C4-2B (cell line): ENCODE measurements around the gene SBNO2.

Experiments used
- H3K27ac ChIP-seq: fragments of 450-650 bp; 2 replicates; pipeline ENCODE4 v1.5.1; 2017
- ZFX ChIP-seq: fragments of 450-650 bp; IDR thresholded peaks from 2 replicates; pipeline ENCODE4 v1.6.1; 2017
- TF ChIP-seq, protein P1 (sequence below): fragments of 450-650 bp; conservative IDR thresholded peaks from 2 replicates; pipeline ENCODE4 v1.5.1; 2017; ENCODE audit warnings: mild to moderate bottlenecking

The SBNO2 gene

DNA sequence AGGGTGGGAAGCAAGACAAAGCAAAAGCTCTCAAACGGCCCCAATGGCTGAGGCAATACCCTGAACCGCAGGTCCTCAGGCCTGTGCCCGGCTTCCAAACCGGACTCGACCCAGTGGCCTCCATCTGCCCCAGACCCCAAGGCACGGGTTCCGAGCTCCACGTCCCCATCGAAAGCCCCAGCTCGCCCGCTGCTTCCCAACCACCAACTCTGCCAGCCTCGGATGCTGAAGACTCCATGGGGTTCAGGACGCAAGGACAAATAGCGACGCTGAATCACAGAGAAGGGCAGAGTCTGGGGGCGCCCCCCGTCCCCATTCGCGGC, 79.5 kb downstream of the SBNO2 start:
- H3K27ac ChIP-seq: peak overlapping the region; percentile 85
- TF ChIP-seq ZFX: no peak
- TF ChIP-seq, protein P1, sequence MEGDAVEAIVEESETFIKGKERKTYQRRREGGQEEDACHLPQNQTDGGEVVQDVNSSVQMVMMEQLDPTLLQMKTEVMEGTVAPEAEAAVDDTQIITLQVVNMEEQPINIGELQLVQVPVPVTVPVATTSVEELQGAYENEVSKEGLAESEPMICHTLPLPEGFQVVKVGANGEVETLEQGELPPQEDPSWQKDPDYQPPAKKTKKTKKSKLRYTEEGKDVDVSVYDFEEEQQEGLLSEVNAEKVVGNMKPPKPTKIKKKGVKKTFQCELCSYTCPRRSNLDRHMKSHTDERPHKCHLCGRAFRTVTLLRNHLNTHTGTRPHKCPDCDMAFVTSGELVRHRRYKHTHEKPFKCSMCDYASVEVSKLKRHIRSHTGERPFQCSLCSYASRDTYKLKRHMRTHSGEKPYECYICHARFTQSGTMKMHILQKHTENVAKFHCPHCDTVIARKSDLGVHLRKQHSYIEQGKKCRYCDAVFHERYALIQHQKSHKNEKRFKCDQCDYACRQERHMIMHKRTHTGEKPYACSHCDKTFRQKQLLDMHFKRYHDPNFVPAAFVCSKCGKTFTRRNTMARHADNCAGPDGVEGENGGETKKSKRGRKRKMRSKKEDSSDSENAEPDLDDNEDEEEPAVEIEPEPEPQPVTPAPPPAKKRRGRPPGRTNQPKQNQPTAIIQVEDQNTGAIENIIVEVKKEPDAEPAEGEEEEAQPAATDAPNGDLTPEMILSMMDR: no peak

DNA sequence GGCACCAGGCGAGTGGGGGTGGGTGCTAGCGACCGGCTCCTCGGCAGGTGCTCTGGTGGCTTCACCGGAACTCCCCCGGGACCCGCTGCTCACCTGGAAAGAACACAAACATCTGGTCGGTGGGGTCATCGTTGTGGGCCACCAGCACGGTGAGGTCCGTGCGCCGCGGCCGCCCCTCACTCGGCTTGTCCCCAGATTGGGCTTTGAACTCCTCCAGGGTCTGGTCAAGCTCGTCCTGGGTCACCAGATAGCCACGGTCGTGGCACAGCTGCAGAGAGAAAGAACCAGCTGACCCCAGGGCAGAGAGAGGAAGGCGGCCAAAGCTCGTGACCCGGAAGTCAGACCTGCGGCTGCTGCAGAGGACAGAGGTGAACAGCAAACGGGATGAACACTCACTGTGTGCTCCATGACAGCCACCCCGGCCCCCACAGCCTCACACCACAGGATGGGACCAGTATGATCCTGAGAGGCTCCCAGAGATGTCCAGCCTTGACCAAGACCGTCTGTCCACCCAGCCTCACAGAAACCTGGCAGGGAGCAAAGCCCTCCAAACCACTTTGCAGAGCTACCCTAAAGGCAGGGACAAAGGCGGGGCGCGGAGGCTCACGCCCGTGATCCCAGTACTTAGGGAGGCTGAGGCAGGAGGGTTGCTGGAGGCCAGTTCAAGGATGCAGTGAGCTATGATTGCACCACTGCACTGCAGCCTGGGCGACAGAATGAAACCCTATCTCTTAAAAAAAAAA, 80.1 kb downstream of the SBNO2 start:
- H3K27ac ChIP-seq: peak overlapping the region; percentile 85
- TF ChIP-seq ZFX: no peak
- TF ChIP-seq, protein P1: no peak

DNA sequence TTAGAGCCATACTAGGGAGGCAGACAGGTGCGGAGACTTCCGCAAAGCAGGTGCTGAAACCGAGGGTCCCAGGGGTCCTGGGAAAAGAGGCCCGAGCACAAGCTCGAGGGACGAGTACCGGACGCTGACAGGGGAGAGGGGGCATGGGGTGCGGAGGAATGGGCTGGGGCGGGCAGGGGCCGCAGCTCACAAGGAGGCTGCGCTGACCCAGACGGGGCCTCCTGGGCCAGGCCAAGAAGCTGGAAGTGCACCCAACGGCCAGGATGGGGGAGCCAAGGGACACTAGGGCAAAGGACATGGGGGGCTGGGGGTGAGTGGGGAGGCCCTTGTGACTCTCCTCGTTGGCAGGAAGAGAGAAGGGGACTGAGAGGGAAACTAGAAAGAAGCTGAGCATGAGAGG, 80.7 kb downstream of the SBNO2 start:
- TF ChIP-seq, protein P1: no peak
- no peak for TF ChIP-seq ZFX

DNA sequence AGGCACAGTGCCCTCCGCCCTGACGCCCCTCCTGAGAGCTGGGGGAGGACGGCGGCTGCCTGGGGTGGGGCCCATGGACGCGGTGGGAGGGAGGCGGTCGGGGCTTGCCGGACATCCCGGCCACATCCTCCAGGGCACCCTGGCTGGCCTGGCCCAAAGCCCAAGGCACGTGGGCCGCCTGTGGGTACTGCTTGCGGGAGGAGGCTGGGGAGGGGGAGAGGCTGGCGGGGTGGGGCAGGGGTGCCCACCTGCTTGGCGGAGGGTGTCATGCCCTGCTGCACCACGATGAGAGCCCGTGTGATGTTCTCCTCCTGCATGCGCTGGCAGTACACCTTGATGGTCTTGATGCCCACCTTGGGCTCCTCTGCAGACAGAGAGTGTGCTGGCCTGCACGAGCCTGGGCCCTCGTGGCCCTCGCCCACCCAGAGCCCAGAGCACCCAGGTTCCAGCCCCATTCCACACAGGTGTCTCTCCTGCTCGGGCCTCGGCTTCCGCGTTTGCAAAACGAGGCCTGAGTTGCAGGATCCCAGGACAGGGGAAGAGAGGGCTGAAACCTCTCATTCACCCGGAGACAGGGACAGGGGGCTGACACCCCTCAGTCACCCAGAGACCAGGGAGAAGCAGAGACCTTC, 82.4 kb downstream of the SBNO2 start:
- TF ChIP-seq, protein P1: no peak
- no peak for TF ChIP-seq ZFX
- no peak overlapping the region for H3K27ac ChIP-seq

More for the DNA sequence above, 80.7 kb downstream of the SBNO2 start:
- H3K27ac ChIP-seq: peak overlapping the region; percentile 85; the same call in 1 of the 2 replicates

DNA sequence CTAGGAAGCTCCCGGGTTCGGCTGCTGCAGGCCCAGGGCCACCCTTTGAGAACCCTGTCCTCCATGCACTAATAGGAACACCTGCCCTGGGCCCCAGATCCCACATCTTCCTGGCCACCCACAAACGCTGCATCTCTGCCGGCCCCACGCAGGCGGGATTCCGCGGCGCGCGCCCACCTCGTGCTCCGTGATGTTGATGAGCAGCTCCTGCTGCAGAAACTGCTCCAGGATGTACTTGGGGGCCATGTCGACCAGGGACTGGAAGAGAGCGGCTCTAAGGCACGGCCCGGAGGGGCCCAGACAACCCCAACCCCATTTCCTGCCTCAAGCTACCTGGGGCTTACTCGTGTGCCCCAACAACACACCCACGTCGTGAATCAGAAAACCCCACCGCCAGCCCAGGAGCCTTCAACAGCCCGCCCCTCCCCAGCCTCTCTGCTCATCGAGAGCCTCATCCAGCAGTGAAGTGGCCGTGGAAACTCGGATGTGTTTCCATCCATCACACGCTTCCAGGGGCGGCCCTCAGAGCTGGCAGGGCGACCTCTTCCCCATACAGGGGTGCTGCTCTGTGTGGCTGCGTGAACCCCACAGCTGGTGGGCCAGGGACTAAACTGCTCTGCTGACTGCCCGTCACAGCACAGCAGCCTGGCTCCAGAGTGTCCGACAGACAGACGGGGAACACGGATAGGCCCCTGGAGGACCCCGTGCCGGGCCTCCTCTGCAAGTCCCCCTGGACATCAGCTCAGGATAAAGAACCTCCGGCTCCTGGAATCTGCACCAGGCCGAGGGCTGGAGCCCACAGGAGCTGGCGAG, 83.1 kb downstream of the SBNO2 start:
- H3K27ac ChIP-seq: no peak overlapping the region
- TF ChIP-seq ZFX: no peak
- TF ChIP-seq, protein P1: no peak

DNA sequence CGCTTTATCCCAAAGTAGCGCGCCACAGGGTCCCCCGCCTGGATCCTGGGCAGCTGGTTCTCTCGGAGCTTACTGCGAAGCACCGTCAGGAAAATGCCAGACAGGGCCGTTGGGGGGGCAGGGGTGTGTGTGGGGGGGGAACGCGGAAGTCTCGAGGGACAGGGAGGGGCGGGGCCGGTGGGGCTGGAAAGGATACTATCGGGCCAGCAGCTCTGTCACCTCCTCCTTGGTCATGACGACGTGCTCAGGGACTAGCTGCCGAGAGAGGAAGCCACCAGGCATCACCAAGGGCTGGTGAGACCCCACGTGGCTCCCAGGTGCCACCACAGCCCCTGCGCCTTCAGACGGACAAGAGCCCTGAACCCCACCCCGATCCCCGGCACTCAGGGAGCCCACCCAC, 84.2 kb downstream of the SBNO2 start:
- no peak for TF ChIP-seq ZFX
- TF ChIP-seq, protein P1: no peak
- no peak overlapping the region for H3K27ac ChIP-seq
